ENCODE results near the gene NOS2.

- TF ChIP-seq CTCF (optimal IDR thresholded peaks at IDR 0.05 in 1 of 3, IDR thresholded peaks at IDR 0.05 in 1 of 3, conservative IDR thresholded peaks at IDR 0.05 in 1 of 3; ENCODE audit: extremely low read depth in 1 of 3, insufficient read depth in 2 of 3, low read length in 3 of 3): no peak
- no peak for TF ChIP-seq EZH2 (IDR thresholded peaks at IDR 0.05; ENCODE audit: low read length)
Measured at GRCh38 chr17:27825459-27825858, 25.1 kb upstream of the NOS2 start.
